ENCODE measurements around the gene ZDHHC11. TPM values are rescaled to one million over a fixed set of nuclear protein-coding genes. Genes with fewer than 3 reads are reported as not detected.
A peak's percentile ranks its signal among the peaks of the same experiment; 100 is the strongest.

ZDHHC11 gene, protein sequence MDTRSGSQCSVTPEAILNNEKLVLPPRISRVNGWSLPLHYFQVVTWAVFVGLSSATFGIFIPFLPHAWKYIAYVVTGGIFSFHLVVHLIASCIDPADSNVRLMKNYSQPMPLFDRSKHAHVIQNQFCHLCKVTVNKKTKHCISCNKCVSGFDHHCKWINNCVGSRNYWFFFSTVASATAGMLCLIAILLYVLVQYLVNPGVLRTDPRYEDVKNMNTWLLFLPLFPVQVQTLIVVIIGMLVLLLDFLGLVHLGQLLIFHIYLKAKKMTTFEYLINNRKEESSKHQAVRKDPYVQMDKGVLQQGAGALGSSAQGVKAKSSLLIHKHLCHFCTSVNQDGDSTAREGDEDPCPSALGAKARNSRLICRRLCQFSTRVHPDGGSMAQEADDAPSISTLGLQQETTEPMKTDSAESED
- total RNA-seq: 10 to 100 TPM; 11.7 to 14.3 TPM
- polyA plus RNA-seq (ENCODE audit: insufficient read length in 2 of 2): 10 to 100 TPM; 17.8 to 21.6 TPM
- long read RNA-seq, donor 1: 0 reads
- long read RNA-seq, donor 2: 0 reads
- long read RNA-seq, donor 3, partial matches to known transcripts: 0 of 2 reads
- long read RNA-seq, donor 3, other reads (novel, unspliced or antisense): 0 of 2 reads
- long read RNA-seq, donor 4: 0 reads

DNA sequence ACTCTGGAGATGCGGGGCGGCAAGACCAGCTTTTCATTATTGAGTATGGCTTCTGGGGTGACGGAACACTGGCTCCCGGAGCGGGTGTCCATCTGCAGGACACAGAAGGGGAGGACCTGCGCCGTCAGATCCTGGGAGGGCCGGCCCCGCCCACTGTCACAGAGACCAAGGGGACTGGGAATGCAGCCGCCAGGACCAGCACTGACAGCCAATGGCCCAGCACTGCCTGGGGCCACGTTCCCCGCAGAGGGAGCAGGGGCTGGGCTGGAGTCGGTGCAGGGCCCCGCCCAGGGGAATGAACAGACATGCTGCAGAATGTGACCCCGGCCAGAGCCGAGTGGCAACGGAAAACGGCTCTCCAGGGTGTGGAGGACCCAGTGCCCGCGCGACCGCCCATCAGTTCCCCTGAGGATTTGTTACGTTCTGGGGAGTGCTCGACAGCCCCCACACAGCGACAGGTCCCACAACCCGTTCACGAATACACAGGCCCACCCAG is at the start of gene ZDHHC11:
ZDHHC11 (minus strand) TSS at position 476 of the 496 bp plus-strand sequence; CDS start at position 92, 384 bp downstream.
- 55% methylated on average over 24 of the region's 27 CpGs for WGBS (ENCODE audit: insufficient coverage)
- no peak for DNase-seq (ENCODE audit: low read depth in 4 of 6, low spot score in 6 of 6)
- Histone ChIP-seq H3K27me3 (ENCODE audit: control insufficient read depth, insufficient read depth, low read length) (no peaks in the 10 kb centered on the region), H3K9me3 (ENCODE audit: control insufficient read depth, insufficient read depth, low read length) (no peaks in the 10 kb centered on the region), H3K36me3 (ENCODE audit: control insufficient read depth, insufficient read depth, low read length) (peaks cover 26% of the 10 kb centered on the region), H3K4me3 (ENCODE audit: low read depth, low read length) (no peak within 1 kb of the TSS), H3K27ac (ENCODE audit: low read depth, low read length) (no peak within 1 kb of the TSS), H3K4me1 (ENCODE audit: control insufficient read depth, insufficient read depth, low read length) (peaks cover 13% of the 10 kb centered on the region)

DNA sequence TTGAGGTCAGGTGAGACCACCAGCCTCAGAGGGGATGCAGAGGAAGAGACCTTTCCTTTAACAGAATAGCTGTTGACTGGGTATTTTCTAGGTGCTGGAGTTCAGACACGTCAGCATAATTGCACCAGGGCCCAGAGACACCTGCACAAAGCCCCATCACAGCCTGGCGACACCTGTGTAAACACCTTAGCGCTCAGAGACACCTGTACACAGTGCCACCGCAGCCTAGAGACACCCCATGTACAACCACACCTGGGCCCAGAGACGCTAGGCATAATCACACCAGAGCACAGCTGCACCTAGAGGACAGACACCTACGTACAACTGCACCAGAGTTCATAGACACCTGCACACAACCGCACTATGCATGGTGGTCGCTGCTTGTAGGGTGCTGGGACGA is 42.9 kb upstream of the ZDHHC11 start:
- 94% methylated on average over 7 of the region's 9 CpGs for WGBS (ENCODE audit: insufficient coverage)
- Histone ChIP-seq H3K27me3 (ENCODE audit: control insufficient read depth, insufficient read depth, low read length) (no peaks in the 10 kb centered on the region), H3K27ac (ENCODE audit: low read depth, low read length) (no peak overlapping the region), H3K4me1 (ENCODE audit: control insufficient read depth, insufficient read depth, low read length) (peaks cover 25% of the 10 kb centered on the region), H3K36me3 (ENCODE audit: control insufficient read depth, insufficient read depth, low read length) (peaks cover 25% of the 10 kb centered on the region), H3K4me3 (ENCODE audit: low read depth, low read length) (no peak overlapping the region), H3K9me3 (ENCODE audit: control insufficient read depth, insufficient read depth, low read length) (no peaks in the 10 kb centered on the region)
- no peak for DNase-seq (ENCODE audit: low read depth in 4 of 6, low spot score in 6 of 6)

- Histone ChIP-seq H3K9me3 (ENCODE audit: control insufficient read depth, insufficient read depth, low read length) (no peaks in the 10 kb centered on the region), H3K4me1 (ENCODE audit: control insufficient read depth, insufficient read depth, low read length) (peaks cover 25% of the 10 kb centered on the region), H3K36me3 (ENCODE audit: control insufficient read depth, insufficient read depth, low read length) (peaks cover 28% of the 10 kb centered on the region), H3K27ac (ENCODE audit: low read depth, low read length) (no peak overlapping the region), H3K27me3 (ENCODE audit: control insufficient read depth, insufficient read depth, low read length) (no peaks in the 10 kb centered on the region), H3K4me3 (ENCODE audit: low read depth, low read length) (peak overlapping the region; percentile 45)
- DNase-seq (ENCODE audit: low read depth in 4 of 6, low spot score in 6 of 6): no peak
- 0% methylated on average over 31 of the region's 31 CpGs for WGBS (ENCODE audit: insufficient coverage)
These were observed 42.3 kb upstream of the ZDHHC11 start for GRCh38 chr5:893137-893506.

DNA sequence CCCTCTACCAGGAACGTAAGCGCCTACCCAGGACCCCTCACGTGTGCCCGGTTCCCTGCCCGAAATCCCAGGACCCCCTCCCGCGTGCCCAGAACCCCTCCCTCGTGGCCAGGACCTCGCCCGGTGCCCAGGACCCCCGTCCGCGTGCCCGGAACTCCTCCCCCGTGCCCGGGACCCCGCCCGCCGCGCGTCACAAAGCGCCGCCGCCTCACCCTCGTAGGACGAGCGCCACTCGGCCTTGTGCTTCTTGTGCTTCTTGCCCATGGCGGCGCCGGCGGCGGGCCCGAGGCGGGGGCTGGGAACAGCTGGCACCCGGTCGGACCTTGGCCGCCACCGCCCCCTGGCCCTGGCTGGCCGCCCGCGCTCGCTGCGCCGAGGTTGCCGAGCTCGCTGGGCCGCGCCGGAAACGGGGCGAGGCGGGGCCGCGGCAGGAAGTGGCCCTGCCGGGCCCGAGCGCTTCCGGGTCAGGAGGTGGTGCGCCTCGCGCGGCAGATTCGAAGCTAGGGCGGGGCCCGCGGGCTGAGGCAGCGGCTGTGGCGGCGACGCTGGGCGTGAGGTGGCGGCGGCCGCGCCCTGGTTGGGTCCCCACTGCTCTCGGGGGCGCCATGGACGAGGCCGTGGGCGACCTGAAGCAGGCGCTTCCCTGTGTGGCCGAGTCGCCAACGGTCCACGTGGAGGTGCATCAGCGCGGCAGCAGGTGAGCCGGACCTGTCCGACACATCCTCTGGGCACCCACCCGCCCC is 41.8 kb upstream of the ZDHHC11 start, which contains the start of the genes BRD9 and TRIP13:
BRD9 (minus strand) TSS at position 408 of the 743 bp plus-strand sequence; CDS start at position 264, 144 bp downstream.
TRIP13 (plus strand) TSS at position 491 of the 743 bp plus-strand sequence; CDS start at position 606, 115 bp downstream.
- DNase-seq (ENCODE audit: low read depth in 4 of 6, low spot score in 6 of 6): peak in 5 of 6 donors; percentile 49 to 93 (median 69)
- H3K27ac ChIP-seq (ENCODE audit: low read depth, low read length): peak within 1 kb of the TSS; percentile 25
- no peaks in the 10 kb centered on the region for H3K9me3 ChIP-seq (ENCODE audit: control insufficient read depth, insufficient read depth, low read length)
- no peaks in the 10 kb centered on the region for H3K27me3 ChIP-seq (ENCODE audit: control insufficient read depth, insufficient read depth, low read length)
- WGBS (ENCODE audit: insufficient coverage): under 1% methylated on average over 91 of the region's 91 CpGs
- peaks cover 33% of the 10 kb centered on the region for H3K36me3 ChIP-seq (ENCODE audit: control insufficient read depth, insufficient read depth, low read length)
- H3K4me3 ChIP-seq (ENCODE audit: low read depth, low read length): peak within 1 kb of the TSS; percentile 84
- peaks cover 25% of the 10 kb centered on the region for H3K4me1 ChIP-seq (ENCODE audit: control insufficient read depth, insufficient read depth, low read length)

DNA sequence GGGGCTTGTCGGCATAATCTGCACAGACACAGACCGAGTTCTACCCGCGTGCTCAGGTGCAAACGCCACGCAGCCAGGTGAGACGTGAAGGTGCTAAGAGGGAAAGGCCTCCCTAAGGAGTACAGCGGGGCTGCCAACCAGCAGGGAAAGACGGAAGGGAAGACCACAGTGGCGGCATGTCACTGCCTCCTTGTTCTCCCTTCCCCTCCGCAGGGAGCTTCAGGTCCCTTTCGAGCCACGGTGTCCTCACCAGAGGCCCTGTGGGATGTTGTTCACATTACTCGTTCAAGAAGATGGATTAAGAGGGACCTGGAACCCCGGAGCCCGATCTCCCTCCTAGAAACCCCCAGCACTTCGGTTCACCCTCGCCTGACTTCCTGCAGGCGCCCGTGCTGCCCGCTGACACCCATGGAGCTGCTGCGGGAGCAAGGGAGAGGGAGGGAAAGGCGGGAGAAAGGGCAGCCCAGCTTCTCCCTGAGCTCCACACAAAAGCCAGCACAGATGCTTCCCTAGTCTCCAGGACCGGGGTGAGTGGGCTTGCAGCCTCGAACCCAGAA is 41.1 kb upstream of the ZDHHC11 start:
- Histone ChIP-seq H3K9me3 (ENCODE audit: control insufficient read depth, insufficient read depth, low read length) (no peaks in the 10 kb centered on the region), H3K27me3 (ENCODE audit: control insufficient read depth, insufficient read depth, low read length) (no peaks in the 10 kb centered on the region), H3K4me3 (ENCODE audit: low read depth, low read length) (peak overlapping the region; percentile 84), H3K4me1 (ENCODE audit: control insufficient read depth, insufficient read depth, low read length) (peaks cover 25% of the 10 kb centered on the region), H3K36me3 (ENCODE audit: control insufficient read depth, insufficient read depth, low read length) (peaks cover 39% of the 10 kb centered on the region), H3K27ac (ENCODE audit: low read depth, low read length) (peak overlapping the region; percentile 25)
- peak in 1 of 6 donors; percentile 1 for DNase-seq (ENCODE audit: low read depth in 4 of 6, low spot score in 6 of 6)
- WGBS (ENCODE audit: insufficient coverage): 19% methylated on average over 18 of the region's 25 CpGs

GRCh38 chr5:891117-891836 is 40.5 kb upstream of the ZDHHC11 start:
- DNase-seq (ENCODE audit: low read depth in 4 of 6, low spot score in 6 of 6): no peak
- Histone ChIP-seq H3K27ac (ENCODE audit: low read depth, low read length) (no peak overlapping the region), H3K4me3 (ENCODE audit: low read depth, low read length) (peak overlapping the region; percentile 84), H3K9me3 (ENCODE audit: control insufficient read depth, insufficient read depth, low read length) (no peaks in the 10 kb centered on the region), H3K4me1 (ENCODE audit: control insufficient read depth, insufficient read depth, low read length) (peaks cover 25% of the 10 kb centered on the region), H3K27me3 (ENCODE audit: control insufficient read depth, insufficient read depth, low read length) (no peaks in the 10 kb centered on the region), H3K36me3 (ENCODE audit: control insufficient read depth, insufficient read depth, low read length) (peaks cover 46% of the 10 kb centered on the region)
- WGBS (ENCODE audit: insufficient coverage): 87% methylated on average over 33 of the region's 34 CpGs

- peaks cover 67% of the 10 kb centered on the region for H3K36me3 ChIP-seq (ENCODE audit: control insufficient read depth, insufficient read depth, low read length)
- no peaks in the 10 kb centered on the region for H3K27me3 ChIP-seq (ENCODE audit: control insufficient read depth, insufficient read depth, low read length)
- H3K9me3 ChIP-seq (ENCODE audit: control insufficient read depth, insufficient read depth, low read length): no peaks in the 10 kb centered on the region
- H3K4me1 ChIP-seq (ENCODE audit: control insufficient read depth, insufficient read depth, low read length): peaks cover 25% of the 10 kb centered on the region
- WGBS (ENCODE audit: insufficient coverage): 100% methylated on average over 1 of the region's 15 CpGs
- no peak overlapping the region for H3K27ac ChIP-seq (ENCODE audit: low read depth, low read length)
- no peak for DNase-seq (ENCODE audit: low read depth in 4 of 6, low spot score in 6 of 6)
- H3K4me3 ChIP-seq (ENCODE audit: low read depth, low read length): no peak overlapping the region
These were observed 38.4 kb upstream of the ZDHHC11 start for GRCh38 chr5:889075-889710.

DNA sequence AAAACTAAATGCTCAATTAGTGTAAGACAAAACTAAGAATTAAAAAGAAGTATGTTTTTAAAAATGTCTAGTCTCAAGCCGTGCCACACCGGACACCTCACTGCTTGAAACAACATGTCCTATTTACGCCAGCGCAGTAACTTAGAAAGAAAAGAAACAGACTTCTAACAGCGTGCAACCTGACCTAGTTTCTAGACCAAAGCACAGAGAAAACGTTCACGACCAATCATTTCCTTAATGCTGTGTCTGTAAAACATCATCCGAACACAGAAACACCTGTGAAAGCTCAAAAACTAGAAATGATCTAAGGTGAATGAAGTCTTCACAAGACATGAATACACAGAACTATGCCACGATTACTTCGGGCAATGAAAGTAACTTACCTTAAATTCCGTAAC is 37.9 kb upstream of the ZDHHC11 start:
- no peak overlapping the region for H3K27ac ChIP-seq (ENCODE audit: low read depth, low read length)
- no peaks in the 10 kb centered on the region for H3K27me3 ChIP-seq (ENCODE audit: control insufficient read depth, insufficient read depth, low read length)
- DNase-seq (ENCODE audit: low read depth in 4 of 6, low spot score in 6 of 6): no peak
- peaks cover 23% of the 10 kb centered on the region for H3K4me1 ChIP-seq (ENCODE audit: control insufficient read depth, insufficient read depth, low read length)
- no peak overlapping the region for H3K4me3 ChIP-seq (ENCODE audit: low read depth, low read length)
- H3K9me3 ChIP-seq (ENCODE audit: control insufficient read depth, insufficient read depth, low read length): no peaks in the 10 kb centered on the region
- WGBS (ENCODE audit: insufficient coverage): 95% methylated on average over 4 of the region's 11 CpGs
- peaks cover 72% of the 10 kb centered on the region for H3K36me3 ChIP-seq (ENCODE audit: control insufficient read depth, insufficient read depth, low read length)
